HepG2 (cell line): Measurements from ENCODE around the gene PKP4. TPM values are rescaled to one million over a fixed set of nuclear protein-coding genes. Genes with fewer than 3 reads are reported as not detected.

Experiments
- CC2D1A ChIP-seq: sonication (generic); formaldehyde crosslinking; IDR thresholded peaks from 2 replicates; pipeline ENCODE4 v1.8.1; 2023; ENCODE audit warnings: mild to moderate bottlenecking, missing genetic modification reagents
- KLF15 ChIP-seq: sonication (generic); formaldehyde crosslinking; IDR thresholded peaks from 2 replicates; pipeline ENCODE4 v1.8.1; 2023; ENCODE audit warnings: borderline replicate concordance, mild to moderate bottlenecking, inconsistent platforms, missing genetic modification reagents, mixed read lengths
- MED13 ChIP-seq: sonication (generic); formaldehyde crosslinking; IDR thresholded peaks from 2 replicates; pipeline ENCODE4 v1.5.0; 2020; ENCODE audit warnings: missing genetic modification reagents
- PCBP2 ChIP-seq: fragments of 200-400 bp; formaldehyde crosslinking; optimal IDR thresholded peaks from 2 replicates; pipeline ENCODE3; 2018; ENCODE audit warnings: low read length, low read depth; ENCODE audit not compliant: poor library complexity, severe bottlenecking
- RBFOX2 ChIP-seq: fragments of 200-400 bp; formaldehyde crosslinking; IDR thresholded peaks from 2 replicates; pipeline ENCODE4 v1.6.1; 2017; ENCODE audit warnings: low read depth, mild to moderate bottlenecking, low read length
- ZNF552 ChIP-seq: sonication (generic); formaldehyde crosslinking; IDR thresholded peaks from 2 replicates; pipeline ENCODE4 v1.9.0; 2022; ENCODE audit warnings: missing genetic modification reagents, mild to moderate bottlenecking, borderline replicate concordance
- ZNF616 ChIP-seq: sonication (generic); formaldehyde crosslinking; IDR thresholded peaks from 2 replicates; pipeline ENCODE4 v1.5.0; 2020; ENCODE audit warnings: low read depth, mild to moderate bottlenecking, missing genetic modification reagents
- ZNF782 ChIP-seq: sonication (generic); formaldehyde crosslinking; IDR thresholded peaks from 2 replicates; pipeline ENCODE4 v1.4.0; 2020; ENCODE audit warnings: missing genetic modification reagents, mild to moderate bottlenecking, borderline replicate concordance
- polyA plus RNA-seq, 8 experiments: library from polyadenylated mRNA; depleted of rRNA in 3 of 8; stranded (reverse) in 7 of 8; unstranded in 1 of 8; fragments of >200 nt; fragmentation: Illumina TruSeq in 4 of 8; extraction: Trizol in 4 of 8; gene quantifications; 2 replicates each; pipeline versions ENCODE4 v1.2.1 to v1.2.3, GENCODE V29; 2011 to 2016; ENCODE audit warnings: low read depth in 4 of 8, missing spikeins in 1 of 8, mixed read lengths in 1 of 8; ENCODE audit not compliant: insufficient read depth in 1 of 8
- total RNA-seq, 5 experiments: library from RNA; depleted of rRNA; stranded (reverse); fragments of >200 nt; fragmentation: Illumina TruSeq; extraction: Trizol; gene quantifications; 2 replicates each; pipeline ENCODE4 v1.2.3, GENCODE V29; 2016; ENCODE audit warnings: low read depth in 1 of 5
- TF ChIP-seq, protein P1 (sequence below): sonication (generic); formaldehyde crosslinking; IDR thresholded peaks from 2 replicates; pipeline ENCODE4 v1.5.0; 2020; ENCODE audit warnings: missing genetic modification reagents
- TF ChIP-seq, protein P2 (sequence below): sonication (generic); formaldehyde crosslinking; IDR thresholded peaks from 2 replicates; pipeline ENCODE4 v1.4.0; 2020; ENCODE audit warnings: missing genetic modification reagents
- TF ChIP-seq, protein P3 (sequence below): sonication (generic); formaldehyde crosslinking; IDR thresholded peaks from 2 replicates; pipeline ENCODE4 v1.4.0; 2020; ENCODE audit warnings: missing genetic modification reagents
- TF ChIP-seq, protein P4 (sequence below): sonication (generic); formaldehyde crosslinking; IDR thresholded peaks from 2 replicates; pipeline ENCODE4 v1.4.0; 2020; ENCODE audit warnings: missing genetic modification reagents, borderline replicate concordance
- TF ChIP-seq, protein P5 (sequence below): sonication (generic); formaldehyde crosslinking; IDR thresholded peaks from 2 replicates; pipeline ENCODE4 v1.4.0; 2020; ENCODE audit warnings: mild to moderate bottlenecking, missing genetic modification reagents
- TF ChIP-seq, protein P6 (sequence below): sonication (generic); formaldehyde crosslinking; IDR thresholded peaks from 2 replicates; pipeline ENCODE4 v1.8.1; 2023; ENCODE audit warnings: missing genetic modification reagents, mild to moderate bottlenecking, borderline replicate concordance
- TF ChIP-seq, protein P7 (sequence below): sonication (generic); formaldehyde crosslinking; IDR thresholded peaks from 2 replicates; pipeline ENCODE4 v1.4.0; 2020; ENCODE audit warnings: missing genetic modification reagents, borderline replicate concordance

Gene PKP4
- total and polyA plus RNA-seq, 2 of the 13 experiments (the other 11 are each of a cell fraction or from before 2014, with no cell fraction given) = 80.9 to 90.5 TPM

DNA sequence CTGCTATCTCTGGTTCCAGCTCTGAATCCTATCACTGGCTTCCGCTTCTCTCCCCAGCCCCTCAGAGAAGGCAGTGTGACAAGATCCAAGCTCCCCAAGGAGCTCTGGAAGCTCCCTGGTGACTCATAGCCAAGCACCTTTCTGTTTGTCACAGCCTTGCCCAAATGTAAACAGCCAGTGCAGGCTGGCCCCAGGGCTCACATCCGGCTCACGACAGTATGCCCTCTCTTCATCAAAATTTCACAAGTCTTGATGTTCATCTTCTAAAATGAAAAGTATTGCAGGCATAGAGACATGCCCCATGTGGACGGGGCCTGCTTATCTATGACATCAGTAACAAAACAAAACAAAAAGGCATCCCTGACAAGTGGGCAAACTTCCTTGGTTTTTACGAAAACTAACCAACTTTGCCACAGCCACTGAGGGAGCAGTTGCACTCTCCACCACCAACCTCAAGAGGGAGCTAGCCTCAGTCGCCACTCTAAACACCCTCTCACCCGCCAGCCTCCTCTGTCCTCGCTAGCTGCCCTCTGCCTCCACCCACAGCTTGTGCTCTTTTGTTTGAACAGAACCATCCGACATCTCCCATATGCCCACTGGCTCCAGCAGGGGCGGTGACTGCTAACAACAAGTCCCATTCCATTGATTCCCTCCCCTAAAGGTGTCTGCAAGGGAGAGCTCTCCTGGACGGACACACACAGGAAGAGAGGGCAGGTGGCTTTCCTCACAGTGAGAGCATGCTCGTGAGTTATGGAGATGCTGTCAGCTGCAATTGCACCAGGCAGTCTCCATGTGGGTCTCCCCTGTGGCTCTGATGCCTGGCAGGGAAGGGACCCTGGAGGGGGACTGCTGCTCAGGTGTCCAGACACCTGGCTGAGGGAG lies 267.4 kb downstream of the PKP4 start (continued):
- TF ChIP-seq, protein P1, sequence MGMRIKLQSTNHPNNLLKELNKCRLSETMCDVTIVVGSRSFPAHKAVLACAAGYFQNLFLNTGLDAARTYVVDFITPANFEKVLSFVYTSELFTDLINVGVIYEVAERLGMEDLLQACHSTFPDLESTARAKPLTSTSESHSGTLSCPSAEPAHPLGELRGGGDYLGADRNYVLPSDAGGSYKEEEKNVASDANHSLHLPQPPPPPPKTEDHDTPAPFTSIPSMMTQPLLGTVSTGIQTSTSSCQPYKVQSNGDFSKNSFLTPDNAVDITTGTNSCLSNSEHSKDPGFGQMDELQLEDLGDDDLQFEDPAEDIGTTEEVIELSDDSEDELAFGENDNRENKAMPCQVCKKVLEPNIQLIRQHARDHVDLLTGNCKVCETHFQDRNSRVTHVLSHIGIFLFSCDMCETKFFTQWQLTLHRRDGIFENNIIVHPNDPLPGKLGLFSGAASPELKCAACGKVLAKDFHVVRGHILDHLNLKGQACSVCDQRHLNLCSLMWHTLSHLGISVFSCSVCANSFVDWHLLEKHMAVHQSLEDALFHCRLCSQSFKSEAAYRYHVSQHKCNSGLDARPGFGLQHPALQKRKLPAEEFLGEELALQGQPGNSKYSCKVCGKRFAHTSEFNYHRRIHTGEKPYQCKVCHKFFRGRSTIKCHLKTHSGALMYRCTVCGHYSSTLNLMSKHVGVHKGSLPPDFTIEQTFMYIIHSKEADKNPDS (CRISPR knock-in tag) = no peak
- no peak for TF ChIP-seq MED13 (CRISPR knock-in tag)
- TF ChIP-seq ZNF616 = no peak; the same call in 1 of the 2 replicates
- no peak for TF ChIP-seq KLF15 (CRISPR knock-in tag)
- no peak for TF ChIP-seq RBFOX2
- TF ChIP-seq, protein P2, sequence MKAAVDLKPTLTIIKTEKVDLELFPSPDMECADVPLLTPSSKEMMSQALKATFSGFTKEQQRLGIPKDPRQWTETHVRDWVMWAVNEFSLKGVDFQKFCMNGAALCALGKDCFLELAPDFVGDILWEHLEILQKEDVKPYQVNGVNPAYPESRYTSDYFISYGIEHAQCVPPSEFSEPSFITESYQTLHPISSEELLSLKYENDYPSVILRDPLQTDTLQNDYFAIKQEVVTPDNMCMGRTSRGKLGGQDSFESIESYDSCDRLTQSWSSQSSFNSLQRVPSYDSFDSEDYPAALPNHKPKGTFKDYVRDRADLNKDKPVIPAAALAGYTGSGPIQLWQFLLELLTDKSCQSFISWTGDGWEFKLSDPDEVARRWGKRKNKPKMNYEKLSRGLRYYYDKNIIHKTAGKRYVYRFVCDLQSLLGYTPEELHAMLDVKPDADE = no peak
- TF ChIP-seq, protein P3, sequence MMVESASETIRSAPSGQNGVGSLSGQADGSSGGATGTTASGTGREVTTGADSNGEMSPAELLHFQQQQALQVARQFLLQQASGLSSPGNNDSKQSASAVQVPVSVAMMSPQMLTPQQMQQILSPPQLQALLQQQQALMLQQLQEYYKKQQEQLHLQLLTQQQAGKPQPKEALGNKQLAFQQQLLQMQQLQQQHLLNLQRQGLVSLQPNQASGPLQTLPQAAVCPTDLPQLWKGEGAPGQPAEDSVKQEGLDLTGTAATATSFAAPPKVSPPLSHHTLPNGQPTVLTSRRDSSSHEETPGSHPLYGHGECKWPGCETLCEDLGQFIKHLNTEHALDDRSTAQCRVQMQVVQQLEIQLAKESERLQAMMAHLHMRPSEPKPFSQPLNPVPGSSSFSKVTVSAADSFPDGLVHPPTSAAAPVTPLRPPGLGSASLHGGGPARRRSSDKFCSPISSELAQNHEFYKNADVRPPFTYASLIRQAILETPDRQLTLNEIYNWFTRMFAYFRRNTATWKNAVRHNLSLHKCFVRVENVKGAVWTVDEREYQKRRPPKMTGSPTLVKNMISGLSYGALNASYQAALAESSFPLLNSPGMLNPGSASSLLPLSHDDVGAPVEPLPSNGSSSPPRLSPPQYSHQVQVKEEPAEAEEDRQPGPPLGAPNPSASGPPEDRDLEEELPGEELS = peak; percentile 74; the same call in 1 of the 2 replicates
- TF ChIP-seq, protein P4, sequence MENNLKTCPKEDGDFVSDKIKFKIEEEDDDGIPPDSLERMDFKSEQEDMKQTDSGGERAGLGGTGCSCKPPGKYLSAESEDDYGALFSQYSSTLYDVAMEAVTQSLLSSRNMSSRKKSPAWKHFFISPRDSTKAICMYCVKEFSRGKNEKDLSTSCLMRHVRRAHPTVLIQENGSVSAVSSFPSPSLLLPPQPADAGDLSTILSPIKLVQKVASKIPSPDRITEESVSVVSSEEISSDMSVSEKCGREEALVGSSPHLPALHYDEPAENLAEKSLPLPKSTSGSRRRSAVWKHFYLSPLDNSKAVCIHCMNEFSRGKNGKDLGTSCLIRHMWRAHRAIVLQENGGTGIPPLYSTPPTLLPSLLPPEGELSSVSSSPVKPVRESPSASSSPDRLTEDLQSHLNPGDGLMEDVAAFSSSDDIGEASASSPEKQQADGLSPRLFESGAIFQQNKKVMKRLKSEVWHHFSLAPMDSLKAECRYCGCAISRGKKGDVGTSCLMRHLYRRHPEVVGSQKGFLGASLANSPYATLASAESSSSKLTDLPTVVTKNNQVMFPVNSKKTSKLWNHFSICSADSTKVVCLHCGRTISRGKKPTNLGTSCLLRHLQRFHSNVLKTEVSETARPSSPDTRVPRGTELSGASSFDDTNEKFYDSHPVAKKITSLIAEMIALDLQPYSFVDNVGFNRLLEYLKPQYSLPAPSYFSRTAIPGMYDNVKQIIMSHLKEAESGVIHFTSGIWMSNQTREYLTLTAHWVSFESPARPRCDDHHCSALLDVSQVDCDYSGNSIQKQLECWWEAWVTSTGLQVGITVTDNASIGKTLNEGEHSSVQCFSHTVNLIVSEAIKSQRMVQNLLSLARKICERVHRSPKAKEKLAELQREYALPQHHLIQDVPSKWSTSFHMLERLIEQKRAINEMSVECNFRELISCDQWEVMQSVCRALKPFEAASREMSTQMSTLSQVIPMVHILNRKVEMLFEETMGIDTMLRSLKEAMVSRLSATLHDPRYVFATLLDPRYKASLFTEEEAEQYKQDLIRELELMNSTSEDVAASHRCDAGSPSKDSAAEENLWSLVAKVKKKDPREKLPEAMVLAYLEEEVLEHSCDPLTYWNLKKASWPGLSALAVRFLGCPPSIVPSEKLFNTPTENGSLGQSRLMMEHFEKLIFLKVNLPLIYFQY = no peak
- TF ChIP-seq CC2D1A (CRISPR knock-in tag) = no peak
- no peak for TF ChIP-seq ZNF782
- TF ChIP-seq PCBP2 = no peak
- TF ChIP-seq, protein P5, sequence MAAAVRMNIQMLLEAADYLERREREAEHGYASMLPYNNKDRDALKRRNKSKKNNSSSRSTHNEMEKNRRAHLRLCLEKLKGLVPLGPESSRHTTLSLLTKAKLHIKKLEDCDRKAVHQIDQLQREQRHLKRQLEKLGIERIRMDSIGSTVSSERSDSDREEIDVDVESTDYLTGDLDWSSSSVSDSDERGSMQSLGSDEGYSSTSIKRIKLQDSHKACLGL (CRISPR knock-in tag) = no peak
- TF ChIP-seq, protein P6, sequence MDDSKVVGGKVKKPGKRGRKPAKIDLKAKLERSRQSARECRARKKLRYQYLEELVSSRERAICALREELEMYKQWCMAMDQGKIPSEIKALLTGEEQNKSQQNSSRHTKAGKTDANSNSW (CRISPR knock-in tag) = no peak
- TF ChIP-seq ZNF552 (CRISPR knock-in tag) = 0 out of 2 replicates have a peak, but pooled peaks have one; percentile 19
- TF ChIP-seq, protein P7, sequence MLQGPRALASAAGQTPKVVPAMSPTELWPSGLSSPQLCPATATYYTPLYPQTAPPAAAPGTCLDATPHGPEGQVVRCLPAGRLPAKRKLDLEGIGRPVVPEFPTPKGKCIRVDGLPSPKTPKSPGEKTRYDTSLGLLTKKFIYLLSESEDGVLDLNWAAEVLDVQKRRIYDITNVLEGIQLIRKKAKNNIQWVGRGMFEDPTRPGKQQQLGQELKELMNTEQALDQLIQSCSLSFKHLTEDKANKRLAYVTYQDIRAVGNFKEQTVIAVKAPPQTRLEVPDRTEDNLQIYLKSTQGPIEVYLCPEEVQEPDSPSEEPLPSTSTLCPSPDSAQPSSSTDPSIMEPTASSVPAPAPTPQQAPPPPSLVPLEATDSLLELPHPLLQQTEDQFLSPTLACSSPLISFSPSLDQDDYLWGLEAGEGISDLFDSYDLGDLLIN (CRISPR knock-in tag) = no peak
